GM21423 (cell line): ENCODE results near the gene FSCN2.

ENCODE experiments used
- ATAC-seq: cut with Tn5 transposase; IDR thresholded peaks from one replicate; pipeline ENCODE4 v1.9.1; 2021; ENCODE audit warnings: mild to moderate bottlenecking, moderate library complexity; ENCODE audit not compliant: unreplicated experiment

Gene FSCN2

GRCh38 chr17:81489998-81490992 lies 37.9 kb upstream of the FSCN2 start:
- ATAC-seq: no peak

- ATAC-seq: no peak
These were observed 37.0 kb upstream of the FSCN2 start for GRCh38 chr17:81491181-81491581.

- no peak for ATAC-seq
These were observed 36.4 kb upstream of the FSCN2 start for GRCh38 chr17:81491761-81492160.

GRCh38 chr17:81492202-81492601 lies 36.0 kb upstream of the FSCN2 start:
- no peak for ATAC-seq

GRCh38 chr17:81492706-81493105 lies 35.5 kb upstream of the FSCN2 start:
- ATAC-seq: no peak

- no peak for ATAC-seq
These were observed 34.8 kb upstream of the FSCN2 start for GRCh38 chr17:81493198-81494038.

- no peak for ATAC-seq
These were observed 33.4 kb upstream of the FSCN2 start for GRCh38 chr17:81494626-81495377.

- ATAC-seq: no peak
These were observed 29.1 kb upstream of the FSCN2 start for GRCh38 chr17:81498953-81499600.

GRCh38 chr17:81499601-81499970 lies 28.6 kb upstream of the FSCN2 start:
- ATAC-seq: no peak

- ATAC-seq: no peak
These were observed 28.1 kb upstream of the FSCN2 start for GRCh38 chr17:81500047-81500446.

GRCh38 chr17:81502471-81503017 lies 25.6 kb upstream of the FSCN2 start:
- no peak for ATAC-seq

GRCh38 chr17:81503619-81504018 lies 24.6 kb upstream of the FSCN2 start:
- ATAC-seq: no peak

GRCh38 chr17:81508639-81509206 lies 19.5 kb upstream of the FSCN2 start:
- ATAC-seq: no peak

- no peak for ATAC-seq
These were observed 18.8 kb upstream of the FSCN2 start for GRCh38 chr17:81509207-81509971.

- no peak for ATAC-seq
These were observed 18.0 kb upstream of the FSCN2 start for GRCh38 chr17:81509972-81510784.

GRCh38 chr17:81510785-81511553 lies 17.2 kb upstream of the FSCN2 start:
- ATAC-seq: no peak

GRCh38 chr17:81511554-81511803 lies 16.7 kb upstream of the FSCN2 start:
- ATAC-seq: no peak
